PFSK-1 (cell line): Measurements from ENCODE around the gene INSR.

Experiments used
- FOXP2 ChIP-seq: optimal IDR thresholded peaks from 2 replicates; pipeline ENCODE3; 2011; ENCODE audit warnings: borderline replicate concordance, control low read depth, inconsistent platforms; ENCODE audit not compliant: insufficient read depth; ENCODE audit errors: extremely low read length, extremely low read depth
- POLR2AphosphoS5 ChIP-seq: IDR thresholded peaks from 2 replicates; pipeline ENCODE4 v1.6.1; 2012; ENCODE audit warnings: low read depth, mild to moderate bottlenecking, control low read depth, low read length, moderate library complexity
- REST ChIP-seq, 2 experiments: IDR thresholded peaks; 2 replicates each; pipeline versions ENCODE4 v1.6.1 to v1.8.0; 2011 to 2012; ENCODE audit warnings: low read depth in 2 of 2, low read length in 2 of 2, control low read depth in 1 of 2, inconsistent platforms in 1 of 2, mild to moderate bottlenecking in 1 of 2, moderate library complexity in 1 of 2; ENCODE audit not compliant: insufficient read depth in 1 of 2
- SIN3A ChIP-seq: IDR thresholded peaks from 2 replicates; pipeline ENCODE4 v1.6.1; 2012; ENCODE audit warnings: mild to moderate bottlenecking, low read length, moderate library complexity, borderline replicate concordance; ENCODE audit not compliant: insufficient read depth
- TAF1 ChIP-seq: IDR thresholded peaks from 2 replicates; pipeline ENCODE4 v1.6.1; 2012; ENCODE audit warnings: low read length, control low read depth, borderline replicate concordance; ENCODE audit not compliant: insufficient read depth

INSR gene

GRCh38 chr19:7138402-7138801, 155.8 kb downstream of the INSR start:
- TF ChIP-seq REST (IDR thresholded peaks at IDR 0.05; ENCODE audit: insufficient read depth in 1 of 2, low read depth in 2 of 2, low read length in 2 of 2) (no peak), TAF1 (no peak), FOXP2 (no peak), POLR2AphosphoS5 (no peak), SIN3A (no peak)

GRCh38 chr19:7137120-7137519, 157.1 kb downstream of the INSR start:
- TF ChIP-seq SIN3A (no peak), REST (IDR thresholded peaks at IDR 0.05; ENCODE audit: insufficient read depth in 1 of 2, low read depth in 2 of 2, low read length in 2 of 2) (no peak), TAF1 (no peak), POLR2AphosphoS5 (no peak), FOXP2 (no peak)

GRCh38 chr19:7132054-7132453, 162.2 kb downstream of the INSR start:
- no peak for TF ChIP-seq TAF1
- no peak for TF ChIP-seq FOXP2
- TF ChIP-seq REST (IDR thresholded peaks at IDR 0.05; ENCODE audit: insufficient read depth in 1 of 2, low read depth in 2 of 2, low read length in 2 of 2), result no peak
- TF ChIP-seq SIN3A, result no peak
- no peak for TF ChIP-seq POLR2AphosphoS5

- no peak for TF ChIP-seq POLR2AphosphoS5
- TF ChIP-seq REST (IDR thresholded peaks at IDR 0.05; ENCODE audit: insufficient read depth in 1 of 2, low read depth in 2 of 2, low read length in 2 of 2), result no peak
- no peak for TF ChIP-seq FOXP2
- no peak for TF ChIP-seq SIN3A
- no peak for TF ChIP-seq TAF1
Measured at GRCh38 chr19:7130043-7130442, 164.2 kb downstream of the INSR start.

- TF ChIP-seq POLR2AphosphoS5 (no peak), REST (IDR thresholded peaks at IDR 0.05; ENCODE audit: insufficient read depth in 1 of 2, low read depth in 2 of 2, low read length in 2 of 2) (no peak), FOXP2 (no peak), SIN3A (no peak), TAF1 (no peak)
Measured at GRCh38 chr19:7126132-7126531, 168.1 kb downstream of the INSR start.
